Mammary epithelial cell (primary cell): ENCODE data around the gene CLK1.

ENCODE experiments used
- CTCF ChIP-seq, 2 donors: IDR thresholded peaks in 1 of 2; conservative IDR thresholded peaks in 1 of 2; 2 replicates each; pipeline ENCODE4 v1.5.1; 2011 to 2012; ENCODE audit warnings: inconsistent platforms in 2 of 2, low read length in 2 of 2, mild to moderate bottlenecking in 2 of 2, control low read depth in 1 of 2, low read depth in 1 of 2; ENCODE audit not compliant: insufficient read depth in 1 of 2; ENCODE audit errors: extremely low read depth in 1 of 2
- EZH2 ChIP-seq: IDR thresholded peaks from 2 replicates; pipeline ENCODE4 v1.6.1; 2012; ENCODE audit warnings: low read length, inconsistent platforms, borderline replicate concordance

- peak; percentile 75 for TF ChIP-seq CTCF (conservative IDR thresholded peaks at IDR 0.05 in 1 of 2, IDR thresholded peaks at IDR 0.05 in 1 of 2; ENCODE audit: extremely low read depth in 1 of 2, insufficient read depth in 1 of 2, low read depth in 1 of 2, low read length in 2 of 2)
- TF ChIP-seq EZH2: no peak
These were observed 41.3 kb upstream of the CLK1 start for GRCh38 chr2:200905618-200906296.
